A549 treated with dexamethasone at 1 μM for 4 hours (cell line): ENCODE results near the gene MYH15. TPM values are rescaled to one million over a fixed set of nuclear protein-coding genes. Genes with fewer than 3 reads are reported as not detected.

ENCODE experiments used
- total RNA-seq: library from RNA; stranded (reverse); fragments of 200-300 nt; extraction: Qiagen RNA extraction; gene quantifications from 5 replicates; pipeline ENCODE4 v1.2.3, GENCODE V29; 2022

The MYH15 gene
- 0.11 to 0.25 TPM (median 0.12 TPM) in 5 replicates for total RNA-seq

DNA sequence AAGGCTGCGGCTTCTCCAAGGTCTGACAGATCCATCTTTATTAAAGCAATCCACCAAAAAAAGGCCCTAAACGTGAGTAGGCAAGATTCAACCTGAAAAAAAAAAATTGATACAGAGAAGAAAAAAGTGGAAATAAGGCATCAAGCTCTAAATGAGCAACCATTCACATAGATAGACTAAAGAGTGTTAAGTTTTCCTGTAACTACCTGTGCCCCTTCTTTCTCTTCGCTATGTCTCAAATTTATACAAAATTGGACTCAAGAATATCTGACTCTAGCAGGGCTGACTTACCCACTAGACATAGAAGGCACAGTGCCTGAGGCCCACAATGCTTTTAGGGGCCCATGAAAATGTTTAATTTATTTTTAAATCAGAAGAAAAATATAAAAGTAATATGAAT is at the start of gene MYH15:
TSS of gene MYH15 (minus strand) at position 101 of the 400 bp plus-strand sequence. CDS start at position 35, 66 bp downstream.

Other genes starting within 250 kb of the MYH15 start
- gene HHLA2, start 214.0 kb downstream of the MYH15 start, total RNA-seq, result 0.05 to 0.34 TPM (median 0.10 TPM) in 4 of 5 replicates, not detected in the other
- 13.1 to 21.1 TPM (median 20.1 TPM) in 5 replicates for gene CIP2A, start 78.8 kb upstream of the MYH15 start, total RNA-seq
- gene DZIP3, start 79.1 kb upstream of the MYH15 start, total RNA-seq, result 2.8 to 5.0 TPM (median 4.7 TPM) in 5 replicates
- gene RETNLB, start 246.8 kb upstream of the MYH15 start, total RNA-seq, result not detected in 5 replicates